Posterior vena cava (tissue), 2 donors: ENCODE measurements around the gene FLNC. TPM values are rescaled to one million over a fixed set of nuclear protein-coding genes. Genes with fewer than 3 reads are reported as not detected.

Source experiments
- DNase-seq: peaks from one replicate; pipeline ENCODE4 v3.0.0-alpha.2; 2020; ENCODE audit warnings: low spot score
- intact Hi-C, 2 donors: fragments of 100-400 bp; cut with DNase I; formaldehyde crosslinking; loops; one replicate each; pipeline versions ENCODE4 v1.14.1 to v1.14.2; 2022 to 2023
- total RNA-seq, 2 donors: library from RNA; stranded (reverse); fragmentation: NEBNext Ultra II Directional; extraction: Animal tissue kit (Norgen Biotek cat#: 25700); gene quantifications; one replicate each; pipeline ENCODE4 v1.2.1, GENCODE V29; 2021
- donor health status: DM: yes; HTN: yes; CAD: no.
- donor health status: DM: yes; HTN: yes; CAD: no.

FLNC gene
- total RNA-seq, 2 donors from 2014 or later = 440 to 856 TPM

- peak; percentile 5 for DNase-seq
These were observed 65.1 kb downstream of the FLNC start for GRCh38 chr7:128895320-128895719.

DNA sequence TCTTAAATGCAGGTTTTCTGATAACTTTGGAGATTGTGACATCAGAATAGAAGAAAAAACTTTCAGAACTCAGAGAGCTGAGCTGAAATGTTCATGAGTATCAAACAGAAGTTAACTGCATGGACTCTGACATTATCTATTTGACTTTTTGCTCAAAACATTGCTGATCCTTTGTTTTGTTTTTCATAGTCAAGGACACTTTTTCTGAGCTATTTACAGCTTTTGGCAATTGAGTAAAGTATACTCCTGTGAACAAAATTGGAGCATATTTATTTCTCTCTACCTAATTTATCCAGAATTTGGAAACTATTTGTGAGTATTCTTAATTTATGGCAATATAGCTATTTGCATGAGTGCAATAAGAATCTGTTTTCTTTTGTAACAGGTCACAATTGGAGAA lies 69.2 kb downstream of the FLNC start:
- no peak for DNase-seq
- intact Hi-C loops = no loop called here

More at GRCh38 chr7:128895320-128895719, 65.1 kb downstream of the FLNC start:
- intact Hi-C loops = no loop called here

DNA sequence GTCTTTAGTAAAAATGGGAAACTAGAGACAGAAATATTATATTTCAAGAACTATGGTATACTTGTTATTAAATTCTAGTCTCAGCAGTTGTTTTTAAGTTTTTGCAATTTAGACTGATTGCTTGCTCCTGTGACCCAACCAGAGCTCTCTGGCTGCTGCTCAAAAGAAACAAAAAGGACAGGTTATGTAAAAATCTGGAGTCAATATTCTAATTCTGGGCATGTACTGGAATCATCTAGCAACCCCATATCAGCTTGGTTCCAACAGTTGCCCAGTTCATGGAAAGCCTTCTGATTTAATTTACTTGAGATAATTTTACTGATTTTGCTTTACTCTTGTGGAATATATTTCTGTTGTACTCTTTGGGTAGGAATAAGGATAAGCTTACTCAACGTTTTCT lies 70.0 kb downstream of the FLNC start:
- DNase-seq = no peak
- intact Hi-C loops = loop anchor here in 1 of 2 donors (10.0 kb wide), 1 partner anchor 195 kb away; no protein-coding TSS in a partner anchor

DNA sequence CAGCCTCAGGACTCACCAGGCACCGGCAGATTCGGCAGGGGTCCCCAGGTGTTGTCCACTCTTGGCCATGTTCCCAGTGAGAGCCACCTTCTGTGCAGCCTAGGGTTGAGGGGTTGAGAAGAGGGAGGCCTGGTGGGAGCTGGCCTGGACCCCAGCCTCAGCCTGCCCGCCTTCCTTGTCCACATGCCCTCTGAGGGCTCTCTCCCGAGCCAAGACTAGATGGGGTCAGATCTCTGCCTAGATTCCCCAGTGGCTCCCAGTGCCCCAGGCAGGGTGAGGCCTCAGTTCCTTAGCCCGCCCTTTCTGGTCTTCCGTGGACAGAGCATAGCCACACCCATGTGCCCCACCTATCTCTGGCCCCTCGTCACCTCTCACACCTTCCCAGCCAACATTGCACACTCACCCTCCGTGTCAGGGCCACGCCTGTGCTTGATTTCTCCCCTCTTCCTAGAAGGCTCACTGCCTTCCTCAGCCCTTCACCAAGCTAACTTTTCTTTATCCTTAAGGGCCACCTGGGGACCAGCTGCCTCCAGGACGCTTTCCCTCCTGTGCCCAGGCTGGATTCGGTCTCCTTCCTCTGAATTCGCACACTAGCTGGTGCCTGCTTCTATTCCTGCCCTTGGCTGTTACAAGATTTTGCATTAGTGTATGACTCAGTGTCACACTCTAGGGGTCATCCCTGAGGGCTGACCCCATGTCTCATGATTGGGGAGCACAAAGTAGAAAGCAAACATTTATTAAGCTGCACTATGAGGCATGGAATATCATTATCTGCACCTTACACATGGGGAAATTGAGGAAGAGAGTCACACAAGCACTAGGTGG lies 72.8 kb downstream of the FLNC start:
- intact Hi-C loops = loop anchor here in 1 of 2 donors (10.0 kb wide), 1 partner anchor 192 kb away; no protein-coding TSS in a partner anchor
- peak; percentile 59 for DNase-seq

- intact Hi-C loops = loop anchor here in 1 of 2 donors (10.0 kb wide), 1 partner anchor 191 kb away; no protein-coding TSS in a partner anchor
These were observed 73.6 kb downstream of the FLNC start for GRCh38 chr7:128903621-128904361.

DNA sequence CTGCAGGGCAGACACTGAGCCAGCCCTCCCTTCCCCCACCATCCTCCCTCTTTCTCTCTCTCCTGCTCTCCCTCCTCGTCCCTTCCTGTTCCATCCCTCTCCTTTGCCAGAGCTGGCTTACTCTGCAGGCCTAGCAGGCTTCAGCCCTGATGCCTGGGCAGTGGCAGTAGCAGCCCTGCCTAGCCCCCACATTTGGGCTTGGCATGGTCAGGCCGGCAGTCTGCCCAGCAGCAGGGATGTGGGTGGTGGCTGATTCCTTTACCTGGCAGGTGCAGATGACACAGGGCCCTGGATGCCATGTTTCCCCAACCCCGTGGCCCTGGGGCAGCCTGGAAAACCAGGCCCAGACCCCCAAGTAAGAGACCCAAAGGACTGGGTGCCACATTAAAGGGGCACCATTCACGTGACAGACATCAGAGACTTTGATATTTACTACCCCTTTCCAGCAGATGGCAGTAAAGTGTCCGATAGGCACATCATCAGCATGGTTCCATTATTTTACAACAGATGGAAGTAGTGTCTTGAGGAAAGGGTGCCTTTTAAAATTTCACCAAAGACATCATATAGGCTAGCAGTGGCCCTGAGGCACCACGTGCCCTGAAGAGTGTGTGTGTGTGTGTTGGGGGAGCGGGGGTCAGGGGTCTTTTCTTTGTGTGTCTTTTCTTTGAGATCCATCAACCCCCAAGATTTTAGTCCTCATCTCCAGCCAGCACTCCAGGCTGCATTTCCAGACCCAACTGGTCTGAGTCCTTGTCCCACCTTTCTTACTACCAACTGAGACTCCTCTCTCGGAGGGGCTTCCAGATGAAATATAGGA lies 74.4 kb downstream of the FLNC start:
- DNase-seq = peak; percentile 53

More at GRCh38 chr7:128903621-128904361, 73.6 kb downstream of the FLNC start:
- peak; percentile 80 for DNase-seq

DNA sequence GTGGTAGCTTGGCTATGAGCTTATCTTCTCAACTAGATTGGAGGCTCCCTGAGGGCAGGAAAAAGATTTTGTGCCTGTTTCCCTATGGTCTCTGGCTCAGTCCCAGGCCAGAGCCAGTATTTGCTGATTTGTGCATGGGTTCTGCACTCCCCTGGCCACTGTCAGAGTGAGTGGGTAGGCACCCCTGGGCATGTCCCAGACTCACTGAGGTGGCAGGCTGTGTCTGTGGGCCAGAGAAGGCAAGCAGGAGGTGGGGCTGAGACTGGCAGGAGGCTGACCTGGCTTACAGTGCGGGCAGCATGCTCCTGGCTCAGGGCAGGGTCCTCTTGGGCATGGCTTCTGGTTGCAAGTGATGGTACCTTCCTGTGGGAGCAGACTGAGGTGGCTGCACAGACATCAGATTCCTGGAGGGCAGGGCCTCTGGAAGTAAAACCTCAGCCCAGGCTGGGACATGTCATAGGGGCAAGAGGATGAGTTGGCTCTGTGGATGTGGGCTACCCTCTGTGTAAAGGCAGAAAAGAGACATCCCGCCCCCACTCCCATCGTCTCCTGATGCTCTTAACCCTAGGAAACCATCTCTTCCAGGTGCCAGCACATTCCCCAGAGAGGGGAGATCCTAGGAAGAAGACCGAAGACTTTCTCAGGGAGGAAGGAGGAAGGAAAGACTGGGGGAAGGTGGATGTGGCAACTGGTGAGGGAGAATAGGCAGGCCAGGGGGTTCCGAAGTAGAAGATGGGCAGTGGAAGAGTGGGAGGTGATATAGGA lies 76.0 kb downstream of the FLNC start:
- DNase-seq = peak; percentile 55
- intact Hi-C loops = loop anchor here in 1 of 2 donors (10.0 kb wide), 1 partner anchor 189 kb away; no protein-coding TSS in a partner anchor

More for the DNA sequence above, 74.4 kb downstream of the FLNC start:
- intact Hi-C loops = loop anchor here in 1 of 2 donors (10.0 kb wide), 1 partner anchor 190 kb away; no protein-coding TSS in a partner anchor

DNA sequence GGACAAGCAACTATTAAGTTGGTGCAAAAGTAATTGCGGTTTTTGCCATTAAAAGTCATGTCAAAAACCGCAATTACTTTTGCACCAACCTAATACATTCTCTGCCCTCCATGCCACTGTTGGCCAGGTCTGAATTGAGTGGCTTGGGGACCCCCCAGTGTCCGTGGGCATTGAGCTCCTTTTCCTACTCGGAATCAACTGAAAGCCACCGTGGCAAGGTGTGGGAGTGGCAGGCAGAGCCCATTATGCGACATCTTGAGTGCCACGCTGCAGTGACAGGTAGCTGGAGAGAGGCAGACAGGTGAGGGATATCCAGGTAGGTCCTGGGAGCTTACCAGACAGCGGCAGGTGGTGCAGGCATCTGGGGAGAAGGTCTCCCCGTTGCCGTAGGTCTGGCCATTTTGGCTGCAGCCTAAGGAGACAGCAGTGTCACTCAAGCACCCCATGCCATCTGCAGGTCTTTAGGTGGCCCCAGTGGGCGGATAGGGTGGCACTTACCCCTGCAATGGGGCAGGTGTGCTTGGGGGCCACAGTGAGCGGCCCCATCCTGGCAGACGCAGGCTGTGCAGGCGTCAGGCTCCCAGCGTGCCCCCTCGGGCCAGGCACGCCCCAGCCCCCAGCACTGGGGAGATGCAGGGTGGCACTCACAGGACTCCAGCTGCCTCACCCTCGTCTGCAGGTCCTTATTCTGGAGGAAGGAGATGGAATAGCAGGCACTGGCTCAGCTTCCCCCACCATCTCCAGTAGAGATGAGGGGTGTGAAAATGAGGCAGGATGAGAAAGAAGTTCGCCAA lies 76.8 kb downstream of the FLNC start:
- peak; percentile 62 for DNase-seq
- intact Hi-C loops = loop anchor here in 1 of 2 donors (10.0 kb wide), 1 partner anchor 188 kb away; no protein-coding TSS in a partner anchor

Other genes with a start within 250 kb of the FLNC start
- gene GARIN1A, start 158.1 kb upstream of the FLNC start, total RNA-seq = 1 to 10 TPM; 2.9 to 3.0 TPM
- 100 to 1,000 TPM; 262 to 393 TPM for gene CALU, start 91.0 kb upstream of the FLNC start, total RNA-seq
- not detected for gene OPN1SW, start 54.6 kb upstream of the FLNC start, total RNA-seq
- 10 to 100 TPM; 13.3 to 23.1 TPM for gene CCDC136, start 38.4 kb upstream of the FLNC start, total RNA-seq
- gene ATP6V1F, start 32.5 kb downstream of the FLNC start, total RNA-seq = 100 to 1,000 TPM; 106 to 115 TPM
- gene KCP, start 80.3 kb downstream of the FLNC start, total RNA-seq = 1 to 10 TPM in 1 of 2 donors, under 1 TPM in 1; 0.95 to 1.3 TPM
- 10 to 100 TPM in 1 of 2 donors, 1 to 10 TPM in 1; 5.8 to 10.3 TPM for gene IRF5, start 107.5 kb downstream of the FLNC start, total RNA-seq
- 10 to 100 TPM; 25.4 to 27.9 TPM for gene TNPO3, start 224.7 kb downstream of the FLNC start, total RNA-seq